ENCODE measurements around the gene CLRN3.

CLRN3 gene

GRCh38 chr10:127899766-127900387 lies 7.1 kb upstream of the CLRN3 start:
- peak; percentile 66 for DNase-seq (ENCODE audit: low spot score)

GRCh38 chr10:127897177-127897576 lies 4.4 kb upstream of the CLRN3 start:
- no peak for DNase-seq (ENCODE audit: low spot score)

DNA sequence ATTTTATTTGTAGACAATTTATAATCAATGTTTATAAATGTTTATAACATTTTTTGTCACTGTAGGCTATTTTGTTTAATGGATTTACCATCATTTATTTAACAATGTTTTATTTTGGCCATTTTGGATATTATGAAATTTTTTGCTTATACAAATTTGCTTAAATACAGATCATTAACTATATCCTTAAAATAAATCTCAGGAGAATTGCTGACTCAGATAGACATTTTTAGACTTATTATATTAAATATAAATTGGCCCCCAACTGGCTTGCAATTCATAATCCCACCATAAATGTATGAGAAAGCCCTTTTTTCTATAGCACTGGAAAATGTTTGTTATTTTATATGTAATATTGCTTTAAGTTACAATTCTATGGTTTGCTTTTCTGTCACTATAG lies 3.8 kb upstream of the CLRN3 start:
- no peak for DNase-seq (ENCODE audit: low spot score)

GRCh38 chr10:127894146-127894545 lies 1.4 kb upstream of the CLRN3 start:
- DNase-seq (ENCODE audit: low spot score): no peak

- no peak for DNase-seq (ENCODE audit: low spot score)
These were observed 1.9 kb downstream of the CLRN3 start for GRCh38 chr10:127890832-127891334.

GRCh38 chr10:127890216-127890615 lies 2.5 kb downstream of the CLRN3 start:
- no peak for DNase-seq (ENCODE audit: low spot score)

GRCh38 chr10:127889605-127890195 lies 3.0 kb downstream of the CLRN3 start:
- no peak for DNase-seq (ENCODE audit: low spot score)

- no peak for DNase-seq (ENCODE audit: low spot score)
These were observed 4.0 kb downstream of the CLRN3 start for GRCh38 chr10:127888521-127889312.

DNA sequence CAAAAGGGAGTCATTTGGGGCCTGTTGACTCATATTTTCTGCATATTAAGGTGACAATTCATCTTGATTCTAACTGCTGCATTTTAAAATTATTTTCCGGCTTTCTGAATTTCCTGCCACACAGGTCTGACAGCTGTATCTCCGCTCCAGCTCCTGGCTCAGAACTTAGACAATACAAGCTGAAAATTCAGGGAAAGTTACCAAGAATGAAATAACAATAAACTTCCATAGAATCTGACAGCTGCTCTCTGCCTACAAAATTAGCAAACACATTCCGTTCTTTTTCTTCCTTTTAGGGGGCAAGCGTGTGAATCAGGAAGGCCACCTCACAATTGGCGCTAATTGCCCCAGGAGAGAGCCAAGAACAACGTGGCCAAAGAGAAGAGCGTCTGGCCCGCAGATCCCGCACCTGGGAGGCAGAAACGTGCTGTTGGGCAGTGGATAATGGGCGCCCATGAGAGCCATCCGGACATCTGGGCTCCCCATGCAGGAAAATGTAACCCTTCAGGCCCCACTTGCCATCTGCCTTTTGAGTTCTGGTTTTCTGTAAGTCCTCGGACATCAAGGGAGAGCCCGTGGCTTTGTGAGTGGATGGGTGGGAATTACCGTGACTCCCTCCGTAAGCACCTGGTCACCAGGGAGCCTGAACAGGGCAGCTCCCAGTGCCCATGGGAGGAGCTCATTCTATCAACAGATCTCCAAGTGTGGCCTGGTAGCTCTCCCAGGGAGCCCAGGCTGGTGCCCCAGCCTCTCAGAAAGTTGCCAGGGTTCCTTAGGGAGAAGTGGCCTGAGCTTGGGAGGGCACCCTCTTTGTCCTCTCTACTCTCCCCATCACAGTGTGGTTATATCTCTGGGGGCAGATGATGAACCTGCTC lies 5.0 kb downstream of the CLRN3 start:
- no peak for DNase-seq (ENCODE audit: low spot score)

DNA sequence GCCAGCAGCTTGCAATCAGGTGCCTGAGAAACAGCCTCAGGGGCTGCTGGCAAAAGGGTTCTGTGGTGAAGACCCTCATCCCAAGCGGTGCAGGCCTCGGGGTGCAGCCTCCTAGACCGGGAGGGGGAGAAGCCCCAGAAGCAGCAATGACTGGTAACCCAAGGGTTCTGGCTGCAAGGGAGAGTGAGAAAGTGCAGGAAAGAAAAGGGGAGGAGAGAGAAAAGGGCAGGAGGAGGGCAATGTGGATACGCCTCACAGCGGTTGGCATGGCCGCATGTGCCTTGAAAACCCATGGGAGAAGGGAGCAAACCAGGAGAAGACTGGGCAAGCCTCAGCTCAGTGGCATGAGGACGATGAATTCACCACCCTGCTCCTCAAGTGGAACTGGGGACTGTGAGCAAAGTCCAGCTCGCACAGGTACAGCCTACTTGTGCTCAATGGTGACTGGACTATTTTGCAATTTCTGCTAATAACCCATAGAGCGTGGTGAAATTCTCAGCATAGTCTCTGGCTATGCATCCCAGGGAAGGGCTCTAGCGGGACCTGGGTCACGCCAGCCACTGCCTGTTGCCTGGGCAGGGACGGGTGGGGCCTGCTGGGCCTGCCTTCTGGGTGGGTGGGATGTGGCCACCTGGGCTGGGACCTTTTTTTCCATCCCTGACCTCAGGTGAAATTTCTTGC lies 6.2 kb downstream of the CLRN3 start:
- no peak for DNase-seq (ENCODE audit: low spot score)

DNA sequence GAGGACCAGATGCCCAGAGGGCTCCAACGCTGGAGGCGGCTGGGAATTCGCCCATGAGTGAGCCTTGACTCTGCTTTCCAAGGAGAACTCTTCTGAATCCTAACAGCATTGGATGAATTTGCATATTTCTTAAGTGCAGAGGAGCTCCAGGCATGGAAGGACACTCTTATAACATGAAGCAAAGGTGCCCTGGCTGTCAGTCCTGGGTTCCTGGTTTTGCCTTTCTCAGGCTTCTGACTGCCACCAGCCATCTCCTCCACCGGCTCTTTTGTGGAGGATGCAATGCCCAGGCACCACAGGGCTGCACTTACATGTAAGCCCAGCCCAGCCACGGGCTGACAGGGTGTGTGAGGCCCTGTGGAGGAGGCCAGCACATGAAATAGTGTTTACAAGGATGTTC lies 8.2 kb downstream of the CLRN3 start:
- DNase-seq (ENCODE audit: low spot score): no peak

DNA sequence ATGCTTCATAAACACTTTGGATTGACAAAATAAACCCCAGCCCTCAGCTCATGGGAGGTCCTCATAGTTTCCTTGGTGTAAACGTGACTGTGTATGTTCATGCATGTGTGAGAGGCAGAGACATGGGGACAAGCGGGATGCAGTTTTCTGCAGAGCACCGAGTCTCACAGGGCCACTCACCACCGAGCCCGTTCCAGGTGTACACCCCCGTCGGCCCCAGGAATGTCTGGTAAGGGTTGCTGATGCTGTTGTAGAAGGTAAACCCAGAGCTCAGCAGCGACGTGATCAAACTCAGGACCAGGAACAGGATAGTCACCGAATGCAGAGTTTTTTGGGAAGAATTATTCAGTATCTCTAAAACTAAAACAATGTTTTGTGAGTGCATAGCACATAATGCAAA lies 9.2 kb downstream of the CLRN3 start:
- DNase-seq (ENCODE audit: low spot score): no peak

GRCh38 chr10:127882801-127883459 lies 9.8 kb downstream of the CLRN3 start:
- DNase-seq (ENCODE audit: low spot score): no peak

GRCh38 chr10:127882391-127882790 lies 10.3 kb downstream of the CLRN3 start:
- no peak for DNase-seq (ENCODE audit: low spot score)

DNA sequence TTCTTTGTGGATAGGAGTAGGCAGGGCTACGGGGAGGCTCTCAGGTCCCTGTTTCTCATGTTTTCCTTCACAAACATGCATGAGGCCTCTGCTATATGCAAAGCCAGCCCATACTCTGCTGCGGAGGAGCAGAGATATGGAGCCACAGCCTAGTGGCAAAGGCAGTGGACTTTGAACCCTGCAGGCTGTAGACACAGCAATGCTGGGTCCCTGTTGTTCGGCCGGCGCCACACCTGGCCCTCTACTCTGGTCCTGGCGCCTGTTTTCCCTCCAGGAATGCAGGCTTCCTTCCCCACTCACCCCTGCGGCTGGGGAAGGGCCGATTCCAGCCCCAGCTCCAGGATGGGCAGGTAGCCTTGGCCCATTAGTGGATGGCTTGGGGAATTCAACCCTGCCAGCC lies 11.5 kb downstream of the CLRN3 start:
- no peak for DNase-seq (ENCODE audit: low spot score)

DNA sequence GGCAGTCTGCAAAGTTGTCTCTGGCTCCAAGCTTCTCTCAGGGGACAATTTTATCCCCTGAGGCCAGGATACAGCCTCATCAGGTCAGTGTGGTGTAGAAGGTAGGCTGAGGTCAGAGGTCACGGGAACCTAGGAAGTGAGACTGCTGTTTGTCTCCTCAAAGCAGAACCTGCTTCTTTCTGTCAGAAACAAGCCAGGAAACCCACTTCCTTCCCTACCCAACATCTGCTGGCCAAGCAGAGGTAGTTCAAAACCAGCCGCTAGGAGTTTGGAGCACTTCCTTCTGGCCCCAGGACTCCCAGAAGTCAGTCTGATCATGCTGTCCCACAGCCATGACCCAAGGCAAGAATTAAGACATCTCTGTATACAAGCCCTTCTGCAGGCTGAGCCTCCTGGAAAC lies 12.2 kb downstream of the CLRN3 start:
- DNase-seq (ENCODE audit: low spot score): peak; percentile 70

- DNase-seq (ENCODE audit: low spot score): peak; percentile 65
These were observed 14.2 kb downstream of the CLRN3 start for GRCh38 chr10:127878475-127879055.

- no peak for DNase-seq (ENCODE audit: low spot score)
These were observed 15.0 kb downstream of the CLRN3 start for GRCh38 chr10:127877699-127878098.

DNA sequence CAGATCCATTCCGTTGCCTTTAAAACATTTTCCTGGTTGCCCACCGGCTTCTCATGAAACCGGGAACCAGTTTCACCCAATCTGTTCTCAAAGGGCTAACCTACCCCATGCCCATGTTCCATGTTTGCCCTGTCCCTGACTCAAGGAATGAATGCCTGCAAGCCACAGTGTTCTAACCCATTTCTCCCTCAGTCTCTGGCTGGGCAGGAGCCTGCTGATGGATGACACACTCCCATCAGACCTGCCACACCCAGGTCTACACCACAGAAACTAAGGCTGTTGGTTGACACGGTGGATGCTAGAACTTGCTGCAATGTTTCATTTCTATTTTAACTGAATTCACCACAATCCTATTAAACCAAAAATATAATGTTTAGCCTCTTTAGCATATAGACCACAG lies 15.6 kb downstream of the CLRN3 start:
- no peak for DNase-seq (ENCODE audit: low spot score)

DNA sequence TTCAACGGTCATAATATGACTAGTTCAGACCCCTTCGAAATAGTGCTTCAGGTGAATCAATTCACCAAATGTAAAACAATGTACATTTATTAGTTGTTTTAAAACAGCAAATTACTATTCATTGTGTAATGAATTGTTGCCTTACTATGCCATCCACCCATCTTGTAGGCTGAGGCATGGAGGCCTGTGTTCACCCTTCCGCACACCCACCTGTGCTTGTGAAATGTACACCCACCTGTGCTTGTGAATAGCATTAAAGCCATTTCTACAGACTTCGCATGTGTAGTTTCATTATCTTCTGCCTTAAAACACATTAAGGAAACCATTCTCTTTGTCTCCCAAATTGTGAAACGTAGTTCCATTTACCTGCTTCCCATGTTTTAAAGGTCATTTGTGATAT lies 16.8 kb downstream of the CLRN3 start:
- DNase-seq (ENCODE audit: low spot score): no peak

DNA sequence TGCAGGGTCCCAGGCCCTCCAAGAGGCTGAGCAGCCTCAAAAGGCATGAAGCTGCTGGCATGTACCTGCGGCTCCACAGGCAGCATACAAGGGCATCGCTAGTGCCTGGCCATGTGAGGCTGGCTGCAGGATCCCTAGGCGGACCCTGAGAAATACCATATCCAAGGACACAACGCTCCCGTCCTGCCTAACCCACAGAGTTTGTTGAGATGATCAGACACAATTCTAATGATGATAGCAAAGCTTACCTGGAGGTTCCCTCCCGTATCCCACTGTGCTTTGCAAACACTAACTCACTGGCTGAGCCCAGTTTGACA lies 17.3 kb downstream of the CLRN3 start:
- DNase-seq (ENCODE audit: low spot score): no peak
